ENCODE measurements around the gene SEPTIN10.

Gene SEPTIN10

GRCh38 chr2:109516445-109517117 is 97.2 kb downstream of the SEPTIN10 start:
- Mint-ChIP-seq H3K27me3 (no peaks in the 10 kb centered on the region), H3K27ac (no peak overlapping the region), H3K36me3 (no peaks in the 10 kb centered on the region), H3K9me3 (ENCODE audit: low read depth) (no peaks in the 10 kb centered on the region), H3K4me3 (no peak overlapping the region), H3K4me1 (ENCODE audit: low read depth) (no peaks in the 10 kb centered on the region)

GRCh38 chr2:109514857-109515256 is 98.9 kb downstream of the SEPTIN10 start:
- H3K4me3 Mint-ChIP-seq = no peak overlapping the region
- H3K27ac Mint-ChIP-seq = no peak overlapping the region
- H3K27me3 Mint-ChIP-seq = no peaks in the 10 kb centered on the region
- H3K4me1 Mint-ChIP-seq (ENCODE audit: low read depth) = peaks cover 3% of the 10 kb centered on the region
- H3K9me3 Mint-ChIP-seq (ENCODE audit: low read depth) = no peaks in the 10 kb centered on the region
- H3K36me3 Mint-ChIP-seq = no peaks in the 10 kb centered on the region

GRCh38 chr2:109513749-109514588 is 99.8 kb downstream of the SEPTIN10 start:
- peaks cover 4% of the 10 kb centered on the region for H3K4me1 Mint-ChIP-seq (ENCODE audit: low read depth)
- no peaks in the 10 kb centered on the region for H3K9me3 Mint-ChIP-seq (ENCODE audit: low read depth)
- H3K4me3 Mint-ChIP-seq = no peak overlapping the region
- H3K27me3 Mint-ChIP-seq = no peaks in the 10 kb centered on the region
- no peak overlapping the region for H3K27ac Mint-ChIP-seq
- H3K36me3 Mint-ChIP-seq = no peaks in the 10 kb centered on the region

GRCh38 chr2:109513230-109513629 is 100.5 kb downstream of the SEPTIN10 start:
- no peak overlapping the region for H3K27ac Mint-ChIP-seq
- H3K36me3 Mint-ChIP-seq = no peaks in the 10 kb centered on the region
- no peaks in the 10 kb centered on the region for H3K9me3 Mint-ChIP-seq (ENCODE audit: low read depth)
- no peaks in the 10 kb centered on the region for H3K27me3 Mint-ChIP-seq
- H3K4me1 Mint-ChIP-seq (ENCODE audit: low read depth) = peaks cover 4% of the 10 kb centered on the region
- H3K4me3 Mint-ChIP-seq = no peak overlapping the region

- H3K27me3 Mint-ChIP-seq = no peaks in the 10 kb centered on the region
- H3K4me1 Mint-ChIP-seq (ENCODE audit: low read depth) = peaks cover 4% of the 10 kb centered on the region
- H3K36me3 Mint-ChIP-seq = no peaks in the 10 kb centered on the region
- no peaks in the 10 kb centered on the region for H3K9me3 Mint-ChIP-seq (ENCODE audit: low read depth)
- H3K27ac Mint-ChIP-seq = no peak overlapping the region
- no peak overlapping the region for H3K4me3 Mint-ChIP-seq
Measured at GRCh38 chr2:109512076-109512475, 101.7 kb downstream of the SEPTIN10 start.

- H3K9me3 Mint-ChIP-seq (ENCODE audit: low read depth) = no peaks in the 10 kb centered on the region
- H3K27me3 Mint-ChIP-seq = no peaks in the 10 kb centered on the region
- peaks cover 4% of the 10 kb centered on the region for H3K4me1 Mint-ChIP-seq (ENCODE audit: low read depth)
- no peak overlapping the region for H3K27ac Mint-ChIP-seq
- no peaks in the 10 kb centered on the region for H3K36me3 Mint-ChIP-seq
- H3K4me3 Mint-ChIP-seq = no peak overlapping the region
Measured at GRCh38 chr2:109511168-109511567, 102.6 kb downstream of the SEPTIN10 start.

GRCh38 chr2:109510136-109511028 is 103.4 kb downstream of the SEPTIN10 start:
- H3K27ac Mint-ChIP-seq = no peak overlapping the region
- H3K4me1 Mint-ChIP-seq (ENCODE audit: low read depth) = peaks cover 4% of the 10 kb centered on the region
- no peaks in the 10 kb centered on the region for H3K27me3 Mint-ChIP-seq
- H3K36me3 Mint-ChIP-seq = no peaks in the 10 kb centered on the region
- H3K9me3 Mint-ChIP-seq (ENCODE audit: low read depth) = no peaks in the 10 kb centered on the region
- H3K4me3 Mint-ChIP-seq = no peak overlapping the region

GRCh38 chr2:109508556-109508955 is 105.2 kb downstream of the SEPTIN10 start:
- H3K27me3 Mint-ChIP-seq = no peaks in the 10 kb centered on the region
- no peak overlapping the region for H3K27ac Mint-ChIP-seq
- H3K4me3 Mint-ChIP-seq = no peak overlapping the region
- H3K36me3 Mint-ChIP-seq = no peaks in the 10 kb centered on the region
- no peaks in the 10 kb centered on the region for H3K9me3 Mint-ChIP-seq (ENCODE audit: low read depth)
- peaks cover 4% of the 10 kb centered on the region for H3K4me1 Mint-ChIP-seq (ENCODE audit: low read depth)

- Mint-ChIP-seq H3K4me3 (no peak overlapping the region), H3K27ac (no peak overlapping the region), H3K9me3 (ENCODE audit: low read depth) (no peaks in the 10 kb centered on the region), H3K27me3 (no peaks in the 10 kb centered on the region), H3K4me1 (ENCODE audit: low read depth) (peaks cover 4% of the 10 kb centered on the region), H3K36me3 (no peaks in the 10 kb centered on the region)
Measured at GRCh38 chr2:109507828-109508227, 105.9 kb downstream of the SEPTIN10 start.

GRCh38 chr2:109507217-109507616 is 106.5 kb downstream of the SEPTIN10 start:
- H3K4me1 Mint-ChIP-seq (ENCODE audit: low read depth) = peaks cover 4% of the 10 kb centered on the region
- H3K36me3 Mint-ChIP-seq = no peaks in the 10 kb centered on the region
- H3K4me3 Mint-ChIP-seq = no peak overlapping the region
- no peaks in the 10 kb centered on the region for H3K27me3 Mint-ChIP-seq
- H3K27ac Mint-ChIP-seq = no peak overlapping the region
- H3K9me3 Mint-ChIP-seq (ENCODE audit: low read depth) = no peaks in the 10 kb centered on the region

- Mint-ChIP-seq H3K9me3 (ENCODE audit: low read depth) (no peaks in the 10 kb centered on the region), H3K4me1 (ENCODE audit: low read depth) (no peaks in the 10 kb centered on the region), H3K27ac (no peak overlapping the region), H3K27me3 (no peaks in the 10 kb centered on the region), H3K4me3 (no peak overlapping the region), H3K36me3 (no peaks in the 10 kb centered on the region)
Measured at GRCh38 chr2:109503191-109503590, 110.6 kb downstream of the SEPTIN10 start.

- Mint-ChIP-seq H3K4me1 (ENCODE audit: low read depth) (no peaks in the 10 kb centered on the region), H3K36me3 (no peaks in the 10 kb centered on the region), H3K4me3 (no peak overlapping the region), H3K9me3 (ENCODE audit: low read depth) (no peaks in the 10 kb centered on the region), H3K27ac (no peak overlapping the region), H3K27me3 (no peaks in the 10 kb centered on the region)
Measured at GRCh38 chr2:109501461-109501860, 112.3 kb downstream of the SEPTIN10 start.

GRCh38 chr2:109500910-109501309 is 112.9 kb downstream of the SEPTIN10 start:
- H3K27me3 Mint-ChIP-seq = no peaks in the 10 kb centered on the region
- H3K4me3 Mint-ChIP-seq = no peak overlapping the region
- H3K36me3 Mint-ChIP-seq = peaks cover 2% of the 10 kb centered on the region
- H3K4me1 Mint-ChIP-seq (ENCODE audit: low read depth) = no peaks in the 10 kb centered on the region
- H3K9me3 Mint-ChIP-seq (ENCODE audit: low read depth) = peaks cover 3% of the 10 kb centered on the region
- no peak overlapping the region for H3K27ac Mint-ChIP-seq

GRCh38 chr2:109499566-109499965 is 114.2 kb downstream of the SEPTIN10 start:
- H3K4me1 Mint-ChIP-seq (ENCODE audit: low read depth) = no peaks in the 10 kb centered on the region
- peaks cover 2% of the 10 kb centered on the region for H3K36me3 Mint-ChIP-seq
- H3K27me3 Mint-ChIP-seq = no peaks in the 10 kb centered on the region
- H3K9me3 Mint-ChIP-seq (ENCODE audit: low read depth) = peaks cover 3% of the 10 kb centered on the region
- no peak overlapping the region for H3K4me3 Mint-ChIP-seq
- no peak overlapping the region for H3K27ac Mint-ChIP-seq

- no peaks in the 10 kb centered on the region for H3K4me1 Mint-ChIP-seq (ENCODE audit: low read depth)
- no peak overlapping the region for H3K27ac Mint-ChIP-seq
- H3K4me3 Mint-ChIP-seq = no peak overlapping the region
- H3K9me3 Mint-ChIP-seq (ENCODE audit: low read depth) = peaks cover 3% of the 10 kb centered on the region
- peaks cover 2% of the 10 kb centered on the region for H3K36me3 Mint-ChIP-seq
- no peaks in the 10 kb centered on the region for H3K27me3 Mint-ChIP-seq
Measured at GRCh38 chr2:109498906-109499305, 114.9 kb downstream of the SEPTIN10 start.

All from activated naive CD8-positive, alpha-beta T cell (primary cell).